ENCODE results near the gene PRKCA.

GRCh38 chr17:66655861-66656260 is 353.4 kb downstream of the PRKCA start:
- TF ChIP-seq, protein P1, sequence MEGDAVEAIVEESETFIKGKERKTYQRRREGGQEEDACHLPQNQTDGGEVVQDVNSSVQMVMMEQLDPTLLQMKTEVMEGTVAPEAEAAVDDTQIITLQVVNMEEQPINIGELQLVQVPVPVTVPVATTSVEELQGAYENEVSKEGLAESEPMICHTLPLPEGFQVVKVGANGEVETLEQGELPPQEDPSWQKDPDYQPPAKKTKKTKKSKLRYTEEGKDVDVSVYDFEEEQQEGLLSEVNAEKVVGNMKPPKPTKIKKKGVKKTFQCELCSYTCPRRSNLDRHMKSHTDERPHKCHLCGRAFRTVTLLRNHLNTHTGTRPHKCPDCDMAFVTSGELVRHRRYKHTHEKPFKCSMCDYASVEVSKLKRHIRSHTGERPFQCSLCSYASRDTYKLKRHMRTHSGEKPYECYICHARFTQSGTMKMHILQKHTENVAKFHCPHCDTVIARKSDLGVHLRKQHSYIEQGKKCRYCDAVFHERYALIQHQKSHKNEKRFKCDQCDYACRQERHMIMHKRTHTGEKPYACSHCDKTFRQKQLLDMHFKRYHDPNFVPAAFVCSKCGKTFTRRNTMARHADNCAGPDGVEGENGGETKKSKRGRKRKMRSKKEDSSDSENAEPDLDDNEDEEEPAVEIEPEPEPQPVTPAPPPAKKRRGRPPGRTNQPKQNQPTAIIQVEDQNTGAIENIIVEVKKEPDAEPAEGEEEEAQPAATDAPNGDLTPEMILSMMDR (IDR thresholded peaks at IDR 0.05): no peak
- no peak for TF ChIP-seq POLR2A (IDR thresholded peaks at IDR 0.05)

All from uterus (tissue), 2 donors.